HG03460 (cell line): Measurements from ENCODE around the gene CLUH.
"Not testable (repeated sequence)": the region's sequence is repeated elsewhere in the genome, so short reads cannot be mapped to it uniquely, and the experiment has no call there.

ENCODE experiments used
- ATAC-seq: cut with Tn5 transposase; IDR thresholded peaks from one replicate; pipeline ENCODE4 v1.9.1; 2021; ENCODE audit not compliant: unreplicated experiment

Gene CLUH

GRCh38 chr17:2690165-2691068, 21.1 kb downstream of the CLUH start:
- no peak for ATAC-seq

- no peak for ATAC-seq
Observed at GRCh38 chr17:2689411-2690164, 22.0 kb downstream of the CLUH start.

DNA sequence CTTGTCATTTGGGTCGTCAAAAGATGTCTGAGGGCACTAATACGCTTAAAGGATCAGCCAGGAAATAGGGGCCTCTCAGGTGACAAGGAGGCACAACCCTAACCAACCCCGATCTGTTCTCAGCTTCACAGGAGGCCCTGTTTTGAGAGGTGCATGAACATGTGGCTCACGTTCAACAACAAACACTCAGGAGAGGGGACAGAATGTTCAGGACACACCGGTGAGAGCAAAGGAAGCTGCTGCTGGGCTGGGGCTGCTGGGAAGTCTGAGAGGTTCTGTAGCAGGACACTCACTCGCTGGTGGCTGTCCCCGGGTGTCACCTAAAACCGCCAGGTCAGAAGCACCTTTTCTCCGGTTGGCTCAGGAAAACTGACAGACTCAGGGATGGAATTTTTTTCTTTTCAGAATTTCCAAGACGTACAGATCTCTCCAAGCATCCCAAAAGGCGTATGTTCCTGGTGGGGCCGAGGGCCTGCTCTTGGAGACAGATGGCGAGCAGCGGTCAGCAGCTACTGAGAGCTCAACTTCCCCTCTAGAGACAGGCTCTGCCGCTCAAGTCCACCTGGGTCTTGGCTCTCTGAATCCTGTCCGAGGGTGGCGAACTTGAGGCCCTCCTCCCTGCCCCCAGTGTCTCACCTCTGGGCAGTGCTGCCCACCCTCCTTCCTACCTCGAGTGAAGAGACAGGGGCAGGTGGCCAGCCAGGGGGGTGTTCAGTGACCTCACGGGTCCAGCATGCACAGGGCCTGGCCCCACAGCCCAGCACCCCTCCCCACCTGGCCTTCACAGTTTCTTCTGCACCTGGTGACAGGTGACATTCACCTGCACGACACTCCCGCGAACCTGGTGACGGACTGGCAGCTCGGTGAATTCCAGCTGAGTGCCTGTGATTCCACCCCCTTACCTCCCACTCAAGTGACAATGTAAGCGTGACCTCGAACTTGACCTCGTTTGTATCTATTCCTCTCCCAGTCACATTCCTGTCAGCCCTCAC, 22.9 kb downstream of the CLUH start:
- ATAC-seq = no peak

- ATAC-seq = no peak
Observed at GRCh38 chr17:2687074-2687418, 24.5 kb downstream of the CLUH start.

GRCh38 chr17:2685696-2686095, 25.9 kb downstream of the CLUH start:
- no peak for ATAC-seq

DNA sequence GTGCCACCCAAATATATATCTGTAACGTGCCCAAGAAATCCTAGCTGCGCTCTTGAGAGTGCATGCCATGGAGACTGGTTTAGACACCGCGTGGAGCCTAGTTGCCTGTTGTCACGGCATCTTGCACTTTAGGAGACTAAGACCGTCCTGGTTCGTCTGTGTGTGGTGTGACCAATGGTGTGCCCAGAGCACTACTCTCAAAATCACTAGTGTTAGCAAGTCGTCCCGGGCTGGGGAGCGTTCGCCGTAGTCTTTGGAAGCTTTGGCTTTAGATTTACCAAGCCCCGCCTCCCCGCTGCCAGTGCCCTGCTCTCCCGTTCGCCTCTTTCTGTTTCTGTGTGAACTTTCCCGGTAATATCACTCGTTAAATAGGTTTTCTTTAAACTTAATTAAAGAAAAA, 27.0 kb downstream of the CLUH start:
- ATAC-seq = no peak

GRCh38 chr17:2683912-2684311, 27.7 kb downstream of the CLUH start:
- no peak for ATAC-seq

GRCh38 chr17:2682176-2682938, 29.2 kb downstream of the CLUH start:
- no peak for ATAC-seq

DNA sequence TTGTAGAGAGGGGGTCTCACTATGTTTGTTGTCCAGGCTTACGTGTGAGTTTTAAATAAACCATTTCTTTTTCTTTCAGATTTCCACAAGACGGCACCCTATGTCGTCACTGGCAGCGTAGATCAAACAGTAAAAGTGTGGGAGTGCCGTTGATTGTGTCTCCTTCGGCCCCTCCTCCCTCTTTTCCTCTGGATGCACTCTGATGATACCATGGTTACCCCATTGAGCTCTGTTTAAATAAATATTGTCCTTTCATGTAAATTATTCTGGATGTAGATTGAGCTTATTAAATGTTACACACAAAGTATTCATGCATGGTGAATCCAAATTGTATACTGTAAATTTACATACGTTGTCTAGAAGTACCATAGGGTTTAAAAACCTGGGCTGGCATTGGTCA, 29.9 kb downstream of the CLUH start:
- ATAC-seq = no peak

DNA sequence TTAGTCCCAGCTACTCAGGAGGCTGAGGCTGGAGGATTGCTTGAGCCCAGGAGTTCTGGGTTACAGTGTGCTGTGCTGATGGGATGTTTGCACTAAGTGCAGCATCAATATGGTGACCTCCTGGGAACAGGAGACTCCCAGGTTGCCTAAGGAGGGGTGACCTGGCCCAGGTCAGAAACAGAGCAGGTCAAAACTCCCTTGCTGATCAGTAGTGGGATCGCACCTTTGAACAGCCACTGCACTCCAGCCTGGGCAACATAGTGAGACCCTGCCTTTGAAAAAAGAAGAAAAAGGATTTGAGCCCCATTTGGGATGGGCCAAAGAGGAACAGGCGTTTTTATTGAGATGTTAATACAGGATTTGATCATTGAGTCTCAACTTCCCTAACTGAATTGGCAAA, 30.6 kb downstream of the CLUH start:
- no peak for ATAC-seq

- not testable (repeated sequence) for ATAC-seq
Observed at GRCh38 chr17:2679247-2679646, 32.3 kb downstream of the CLUH start.

- ATAC-seq = no peak
Observed at GRCh38 chr17:2672026-2672425, 39.5 kb downstream of the CLUH start.

DNA sequence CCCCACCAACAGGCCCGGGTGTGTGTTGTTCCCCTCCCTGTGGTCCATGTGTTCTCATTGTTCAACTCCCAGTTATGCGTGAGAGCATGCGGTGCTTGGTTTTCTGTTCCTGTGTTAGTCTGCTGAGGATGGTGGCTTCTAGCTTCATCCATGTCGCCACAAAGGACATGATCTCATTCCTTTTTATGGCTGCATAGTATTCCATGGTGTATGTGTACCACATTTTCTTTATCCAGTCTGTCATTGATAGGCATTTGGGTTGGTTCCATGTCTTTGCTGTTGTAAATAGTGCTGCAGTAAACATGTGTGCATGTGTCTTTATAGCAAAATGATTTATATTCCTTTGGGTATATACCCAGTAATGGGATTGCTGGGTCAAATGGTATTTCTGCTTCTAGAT, 51.2 kb downstream of the CLUH start:
- not testable (repeated sequence) for ATAC-seq

- not testable (repeated sequence) for ATAC-seq
Observed at GRCh38 chr17:2659337-2659736, 52.2 kb downstream of the CLUH start.

GRCh38 chr17:2656283-2656682, 55.3 kb downstream of the CLUH start:
- no peak for ATAC-seq

- no peak for ATAC-seq
Observed at GRCh38 chr17:2655546-2655945, 56.0 kb downstream of the CLUH start.

DNA sequence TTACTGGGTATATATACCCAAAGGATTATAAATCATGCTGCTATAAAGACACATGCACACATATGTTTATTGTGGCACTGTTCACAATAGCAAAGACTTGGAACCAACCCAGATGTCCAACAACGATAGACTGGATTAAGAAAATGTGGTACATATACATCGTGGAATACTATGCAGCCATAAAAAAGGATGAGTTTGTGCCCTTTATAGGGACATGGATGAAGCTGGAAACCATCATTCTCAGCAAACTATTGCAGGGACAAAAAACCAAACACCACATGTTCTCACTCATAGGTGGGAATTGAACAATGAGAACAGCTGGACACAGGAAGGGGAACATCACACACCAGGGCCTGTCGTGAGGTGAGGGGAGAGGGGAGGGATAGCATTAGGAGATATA, 58.7 kb downstream of the CLUH start:
- ATAC-seq = not testable (repeated sequence)

DNA sequence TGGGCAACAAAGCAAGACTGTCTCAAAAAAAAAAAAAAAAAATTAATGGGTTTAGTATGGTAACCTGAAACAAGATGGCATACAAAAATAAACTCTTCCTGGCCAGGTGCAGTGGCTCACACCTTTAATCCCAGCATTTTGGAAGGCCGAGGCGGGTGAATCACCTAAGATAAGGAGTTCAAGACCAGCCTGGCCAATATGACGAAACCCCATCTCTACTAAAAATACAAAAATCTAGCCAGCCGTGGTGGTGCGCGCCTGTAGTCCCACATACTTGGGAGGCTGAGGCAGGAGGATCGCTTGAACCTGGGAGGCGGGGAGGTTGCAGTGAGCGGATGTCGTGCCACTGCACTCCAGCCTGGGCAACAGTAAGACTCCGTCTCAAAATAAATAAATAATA, 62.4 kb downstream of the CLUH start:
- ATAC-seq = no peak

- no peak for ATAC-seq
Observed at GRCh38 chr17:2647957-2648356, 63.6 kb downstream of the CLUH start.

GRCh38 chr17:2644971-2645370, 66.6 kb downstream of the CLUH start:
- ATAC-seq = no peak
